Measurements from ENCODE around the gene ANO1. TPM values are rescaled to one million over a fixed set of nuclear protein-coding genes. Genes with fewer than 3 reads are reported as not detected.

Gene ANO1
- total and polyA plus RNA-seq, 2 of the 8 experiments (the other 6 are each of a cell fraction or from before 2014, with no cell fraction given): 4.7 to 5.0 TPM

- peaks cover 2 to 17% (median 9%) of the 10 kb centered on the region in 4 experiments; a peak in 5 of 7 replicates for H3K4me1 ChIP-seq (replicated peaks in 1 of 4; ENCODE audit: control insufficient read depth in 3 of 4, insufficient read depth in 4 of 4, low read length in 3 of 4)
- TF ChIP-seq TEAD4 (IDR thresholded peaks at IDR 0.05; ENCODE audit: low read depth, low read length): no peak
- no peak for TF ChIP-seq CREB1 (IDR thresholded peaks at IDR 0.05)
- TF ChIP-seq SP2 (IDR thresholded peaks at IDR 0.05; ENCODE audit: low read length): no peak
- TF ChIP-seq SIX5 (IDR thresholded peaks at IDR 0.05; ENCODE audit: low read depth, low read length): no peak
- TF ChIP-seq ATF3 (IDR thresholded peaks at IDR 0.05; ENCODE audit: insufficient read depth, low read depth, low read length): no peak
- TF ChIP-seq EP300 (IDR thresholded peaks at IDR 0.05; ENCODE audit: borderline replicate concordance in 1 of 2, low read depth in 2 of 2, low read length in 2 of 2): no peak
- TF ChIP-seq SP4 (IDR thresholded peaks at IDR 0.05; ENCODE audit: low read length): no peak
- no peak for TF ChIP-seq EZH2 (IDR thresholded peaks at IDR 0.05; ENCODE audit: low read depth, low read length, severe bottlenecking)
- TF ChIP-seq CTCF (IDR thresholded peaks at IDR 0.05; ENCODE audit: control extremely low read depth in 1 of 3, insufficient read depth in 1 of 3, low read depth in 1 of 3, low read length in 3 of 3): no peak
- no peak for TF ChIP-seq TAF7 (optimal IDR thresholded peaks at IDR 0.05; ENCODE audit: borderline replicate concordance, low read depth, low read length)
- no peak for TF ChIP-seq RXRA (IDR thresholded peaks at IDR 0.05; ENCODE audit: insufficient read depth, low read depth, low read length)
Measured at GRCh38 chr11:70107191-70107590, 29.1 kb downstream of the ANO1 start.

More at GRCh38 chr11:70107191-70107590, 29.1 kb downstream of the ANO1 start:
- H3K9me3 ChIP-seq (ENCODE audit: insufficient read depth in 2 of 2, low read depth in 1 of 2, low read length in 1 of 2): no peaks in the 10 kb centered on the region
- no peak overlapping the region for H2BK12ac ChIP-seq (ENCODE audit: low read depth, low read length)
- no peaks in the 10 kb centered on the region for H3K27me3 ChIP-seq (replicated peaks in 1 of 4; ENCODE audit: control insufficient read depth in 3 of 4, extremely low read depth in 1 of 4, insufficient read depth in 3 of 4, low read length in 3 of 4)
- H2BK120ac ChIP-seq (replicated peaks; ENCODE audit: low read depth, low read length): no peak overlapping the region
- H4K20me1 ChIP-seq (replicated peaks in 1 of 2; ENCODE audit: control insufficient read depth in 1 of 2, insufficient read depth in 2 of 2, low read length in 2 of 2): no peaks in the 10 kb centered on the region
- H3K4me3 ChIP-seq (ENCODE audit: extremely low read depth in 1 of 4, insufficient read depth in 2 of 4, low read depth in 3 of 4, low read length in 4 of 4): no peak overlapping the region
- H3K4me2 ChIP-seq (ENCODE audit: insufficient read depth in 1 of 2, low read depth in 2 of 2, low read length in 2 of 2): no peak overlapping the region
- H4K8ac ChIP-seq (ENCODE audit: extremely low read depth, insufficient read depth, low read length): no peak overlapping the region
- no peak overlapping the region; the same call in 1 of the 2 replicates for H2BK5ac ChIP-seq (ENCODE audit: low read depth, low read length)
- no peak overlapping the region for H3K9ac ChIP-seq (replicated peaks in 1 of 4; ENCODE audit: extremely low read depth in 1 of 4, low read depth in 3 of 4, low read length in 3 of 4)
- WGBS, 2 experiments (ENCODE audit: extremely low coverage in 1 of 2, insufficient coverage in 1 of 2, insufficient read length in 1 of 2, insufficient replicate concordance in 2 of 2, low coverage in 1 of 2, low lambda C conversion rate in 2 of 2, missing lambda C conversion rate in 1 of 2): 68% methylated on average over 3 of the region's 9 CpGs; no CpG with 5 or more reads in 1 of the 2 experiments
- no peak overlapping the region for H3K23ac ChIP-seq (ENCODE audit: insufficient read length)
- CTCF ChIA-PET (ENCODE audit: partially characterized antibody): interaction anchor here (0.9 kb wide), 1 partner anchor 84 kb away, joined by 3 read pairs; no protein-coding TSS in a partner anchor
- H3K27ac ChIP-seq (ENCODE audit: low read depth, low read length): no peak overlapping the region
- no peak overlapping the region for H2BK20ac ChIP-seq (ENCODE audit: low read length)
- no peak overlapping the region for H4K91ac ChIP-seq (replicated peaks; ENCODE audit: insufficient read length, low read length)
- no peak overlapping the region for H4K5ac ChIP-seq (ENCODE audit: insufficient read length, low read depth, low read length)
- H3K18ac ChIP-seq (ENCODE audit: extremely low read depth, low read length): no peak overlapping the region
- H2AK5ac ChIP-seq (ENCODE audit: low read depth, low read length): no peak overlapping the region
- no peak overlapping the region for H2AFZ ChIP-seq (ENCODE audit: low read length)
- no peaks in the 10 kb centered on the region for H3K79me2 ChIP-seq (ENCODE audit: control insufficient read depth in 1 of 2, insufficient read depth in 2 of 2, low read length in 2 of 2)
- no peak overlapping the region for H2BK15ac ChIP-seq (ENCODE audit: low read length)
- POLR2A ChIA-PET (ENCODE audit: partially characterized antibody): no interaction called here
- no peak overlapping the region for H3K56ac ChIP-seq (replicated peaks; ENCODE audit: insufficient read length, low read depth, low read length)
- DNase-seq (ENCODE audit: low read depth in 1 of 2, low spot score in 2 of 2) (no peak), FAIRE-seq (no peak)
- no peak overlapping the region for H3K4ac ChIP-seq (replicated peaks; ENCODE audit: insufficient read length, low read depth, low read length)
- H3K14ac ChIP-seq (ENCODE audit: insufficient read length): no peak overlapping the region
- no peaks in the 10 kb centered on the region for H3K79me1 ChIP-seq (ENCODE audit: low read depth, low read length)
- no peaks in the 10 kb centered on the region for H3K36me3 ChIP-seq (ENCODE audit: control insufficient read depth in 2 of 4, insufficient read depth in 4 of 4, low read length in 3 of 4)
- H3K23me2 ChIP-seq (ENCODE audit: low read depth, low read length): 0 out of 2 replicates have a peak, but pooled peaks cover 3% of the 10 kb centered on the region
